ENCODE data around the gene CD53. TPM values are rescaled to one million over a fixed set of nuclear protein-coding genes. Genes with fewer than 3 reads are reported as not detected.

The CD53 gene
- total and polyA plus RNA-seq, 2 of the 4 experiments (the other 2 are of a cell fraction), result not detected

GRCh38 chr1:110927484-110928075, 54.6 kb downstream of the CD53 start:
- BruUV-seq (replicated peaks), result no TSS peak
- in situ Hi-C loops (cut with MboI; ENCODE audit: low sequenced_read_pairs), result no loop called here

More at GRCh38 chr1:110927484-110928075, 54.6 kb downstream of the CD53 start:
- DNase-seq (peak; percentile 1), ATAC-seq (ENCODE audit: low read depth) (no peak)
- Histone ChIP-seq H2BK20ac (ENCODE audit: low read depth, low read length) (no peak overlapping the region), H3K4me3 (ENCODE audit: insufficient read depth, low read depth, low read length) (no peak overlapping the region), H2AK9ac (replicated peaks; ENCODE audit: low read depth, low read length, poor library complexity) (no peak overlapping the region), H3K9ac (ENCODE audit: low read depth, low read length) (no peak overlapping the region), H3K56ac (ENCODE audit: extremely low read depth, insufficient read depth, low read length) (no peak overlapping the region), H2AFZ (replicated peaks; ENCODE audit: low read length, poor library complexity) (no peak overlapping the region), H3K23ac (ENCODE audit: low read depth, low read length) (no peak overlapping the region), H3K4ac (ENCODE audit: low read depth, low read length) (no peak overlapping the region), H3K27ac (ENCODE audit: insufficient read depth, low read length) (no peak overlapping the region), H3K79me1 (ENCODE audit: low read depth in 1 of 2, low read length in 2 of 2) (no peaks in the 10 kb centered on the region), H4K20me1 (ENCODE audit: insufficient read depth, low read length) (no peaks in the 10 kb centered on the region), H3K18ac (ENCODE audit: low read depth, low read length) (no peak overlapping the region), H3K9me1 (ENCODE audit: insufficient read depth, low read length) (no peaks in the 10 kb centered on the region), H4K8ac (ENCODE audit: low read depth in 2 of 2, low read length in 2 of 2) (no peak overlapping the region), H3K36me3 (ENCODE audit: control insufficient read depth, insufficient read depth, low read length) (no peaks in the 10 kb centered on the region), H2AK5ac (ENCODE audit: low read depth, low read length) (no peak overlapping the region), H2BK120ac (ENCODE audit: low read depth, low read length) (no peak overlapping the region), H3K4me2 (ENCODE audit: low read depth, low read length) (no peak overlapping the region), H3K14ac (replicated peaks; ENCODE audit: low read depth, low read length) (no peak overlapping the region), H4K5ac (ENCODE audit: low read depth, low read length) (no peak overlapping the region), H4K91ac (ENCODE audit: insufficient read depth, low read depth, low read length) (no peak overlapping the region), H3K9me3 (ENCODE audit: control insufficient read depth, insufficient read depth, low read length) (no peaks in the 10 kb centered on the region), H3K4me1 (ENCODE audit: control insufficient read depth, insufficient read depth, low read length) (no peaks in the 10 kb centered on the region), H2BK5ac (ENCODE audit: low read depth, low read length, poor library complexity, severe bottlenecking) (no peak overlapping the region), H2BK15ac (ENCODE audit: low read depth, low read length) (no peak overlapping the region), H3K27me3 (ENCODE audit: control insufficient read depth, insufficient read depth, low read length) (no peaks in the 10 kb centered on the region)
- WGBS, 2 experiments (ENCODE audit: extremely low coverage in 2 of 2, insufficient read length in 1 of 2), result no CpG with 5 or more reads among the region's 2 CpGs
- POLR2A ChIA-PET (ENCODE audit: unreplicated experiment), result no interaction called here
- TF ChIP-seq, protein P1, sequence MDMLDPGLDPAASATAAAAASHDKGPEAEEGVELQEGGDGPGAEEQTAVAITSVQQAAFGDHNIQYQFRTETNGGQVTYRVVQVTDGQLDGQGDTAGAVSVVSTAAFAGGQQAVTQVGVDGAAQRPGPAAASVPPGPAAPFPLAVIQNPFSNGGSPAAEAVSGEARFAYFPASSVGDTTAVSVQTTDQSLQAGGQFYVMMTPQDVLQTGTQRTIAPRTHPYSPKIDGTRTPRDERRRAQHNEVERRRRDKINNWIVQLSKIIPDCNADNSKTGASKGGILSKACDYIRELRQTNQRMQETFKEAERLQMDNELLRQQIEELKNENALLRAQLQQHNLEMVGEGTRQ (IDR thresholded peaks at IDR 0.05; ENCODE audit: low read depth, low read length), result no peak
- TF ChIP-seq SMC3 (IDR thresholded peaks at IDR 0.05; ENCODE audit: low read depth, low read length) (no peak), FOS (IDR thresholded peaks at IDR 0.05; ENCODE audit: low read depth, low read length) (no peak), CEBPB (IDR thresholded peaks at IDR 0.05; ENCODE audit: low read depth, low read length) (no peak), MAFK (IDR thresholded peaks at IDR 0.05; ENCODE audit: low read depth, low read length) (no peak), BHLHE40 (IDR thresholded peaks at IDR 0.05; ENCODE audit: low read depth, low read length) (no peak), RAD21 (IDR thresholded peaks at IDR 0.05; ENCODE audit: low read length) (no peak), MAZ (IDR thresholded peaks at IDR 0.05; ENCODE audit: borderline replicate concordance, low read depth, low read length) (no peak), RCOR1 (IDR thresholded peaks at IDR 0.05; ENCODE audit: insufficient replicate concordance, low read length) (no peak), MXI1 (IDR thresholded peaks at IDR 0.05; ENCODE audit: borderline replicate concordance, low read depth, low read length) (no peak), NFE2L2 (IDR thresholded peaks at IDR 0.05; ENCODE audit: low read depth, low read length) (no peak)
- TF ChIP-seq, protein P2, sequence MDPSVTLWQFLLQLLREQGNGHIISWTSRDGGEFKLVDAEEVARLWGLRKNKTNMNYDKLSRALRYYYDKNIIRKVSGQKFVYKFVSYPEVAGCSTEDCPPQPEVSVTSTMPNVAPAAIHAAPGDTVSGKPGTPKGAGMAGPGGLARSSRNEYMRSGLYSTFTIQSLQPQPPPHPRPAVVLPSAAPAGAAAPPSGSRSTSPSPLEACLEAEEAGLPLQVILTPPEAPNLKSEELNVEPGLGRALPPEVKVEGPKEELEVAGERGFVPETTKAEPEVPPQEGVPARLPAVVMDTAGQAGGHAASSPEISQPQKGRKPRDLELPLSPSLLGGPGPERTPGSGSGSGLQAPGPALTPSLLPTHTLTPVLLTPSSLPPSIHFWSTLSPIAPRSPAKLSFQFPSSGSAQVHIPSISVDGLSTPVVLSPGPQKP (IDR thresholded peaks at IDR 0.05; ENCODE audit: borderline replicate concordance, low read depth, low read length), result no peak
- intact Hi-C loops (cut with micrococcal nuclease), result no loop called here
- dilution Hi-C loops (cut with HindIII; ENCODE audit: low sequenced_read_pairs, unreplicated experiment), result no loop called here
- CTCF ChIA-PET, result no interaction called here

Measured in IMR-90 (cell line).